Measurements from ENCODE around the gene PDE8B.

GRCh38 chr5:77200663-77201062 lies 9.8 kb upstream of the PDE8B start:
- TF ChIP-seq EZH2 (IDR thresholded peaks at IDR 0.05), result no peak
- TF ChIP-seq ZFX (IDR thresholded peaks at IDR 0.05), result no peak

Data from HCT116 (cell line).